Measurements from ENCODE around the gene ABHD16A. TPM values are rescaled to one million over a fixed set of nuclear protein-coding genes. Genes with fewer than 3 reads are reported as not detected.

ABHD16A gene
- total and polyA plus RNA-seq, 2 of the 13 experiments (the other 11 are each of a cell fraction or from before 2014, with no cell fraction given), result 43.5 to 45.4 TPM

- TF ChIP-seq HOXA3 (CRISPR knock-in tag; IDR thresholded peaks at IDR 0.05) (peak; percentile 73), ZBTB25 (CRISPR knock-in tag; IDR thresholded peaks at IDR 0.05) (peak; percentile 86; the same call in 1 of the 2 replicates), ZNF205 (CRISPR knock-in tag; IDR thresholded peaks at IDR 0.05) (peak; percentile 78), NCOR1 (IDR thresholded peaks at IDR 0.05; ENCODE audit: borderline replicate concordance, low read length) (peak; percentile 58; the same call in 1 of the 2 replicates), GATAD2A (CRISPR knock-in tag; IDR thresholded peaks at IDR 0.05) (no peak), KLF9 (CRISPR knock-in tag; IDR thresholded peaks at IDR 0.05; ENCODE audit: low read depth) (no peak; the same call in 1 of the 2 replicates), ZNF781 (CRISPR knock-in tag; IDR thresholded peaks at IDR 0.05; ENCODE audit: borderline replicate concordance, not compliant biosample characterization) (no peak), KAT7 (CRISPR knock-in tag; IDR thresholded peaks at IDR 0.05; ENCODE audit: borderline replicate concordance) (no peak), REST (IDR thresholded peaks at IDR 0.05; ENCODE audit: borderline replicate concordance in 1 of 2, low read depth in 1 of 2, low read length in 2 of 2) (peak in 1 of 2 experiments; percentile 21; a peak in 1 of 4 replicates), SP2 (CRISPR knock-in tag; IDR thresholded peaks at IDR 0.05) (0 out of 2 replicates have a peak, but pooled peaks have one; percentile 0), PRMT3 (CRISPR knock-in tag; IDR thresholded peaks at IDR 0.05; ENCODE audit: borderline replicate concordance, low read depth) (no peak; the same call in none of the 2 replicates), GMEB1 (CRISPR knock-in tag; IDR thresholded peaks at IDR 0.05; ENCODE audit: borderline replicate concordance) (0 out of 2 replicates have a peak, but pooled peaks have one; percentile 36), MBNL3 (CRISPR knock-in tag; conservative IDR thresholded peaks at IDR 0.05) (no peak), EP300 (IDR thresholded peaks at IDR 0.05; ENCODE audit: low read depth in 2 of 2, low read length in 2 of 2) (peak in 1 of 2 experiments; percentile 24; a peak in 1 of 4 replicates), EP300 (CRISPR knock-in tag; IDR thresholded peaks at IDR 0.05; ENCODE audit: borderline replicate concordance) (no peak), ZBTB10 (CRISPR knock-in tag; IDR thresholded peaks at IDR 0.05; ENCODE audit: borderline replicate concordance) (peak; percentile 51; the same call in 1 of the 2 replicates), ZNF766 (CRISPR knock-in tag; IDR thresholded peaks at IDR 0.05; ENCODE audit: borderline replicate concordance) (peak; percentile 85)
Measured at GRCh38 chr6:31664790-31665500, 38.2 kb downstream of the ABHD16A start, which contains the start of gene GPANK1 (continued).
